Upper lobe of left lung (tissue), 6 donors: ENCODE measurements around the gene ATP1A1. TPM values are rescaled to one million over a fixed set of nuclear protein-coding genes. Genes with fewer than 3 reads are reported as not detected.

Experiments used
- ATAC-seq, 2 donors: fragments of 200-7000 bp; cut with Tn5 transposase; one replicate each; pipeline ENCODE4 v1.9.1; 2022; ENCODE audit warnings: mild to moderate bottlenecking in 2 of 2, moderate library complexity in 2 of 2; ENCODE audit not compliant: low FRiP score in 2 of 2
- DNase-seq, 2 donors: peaks; one replicate each; pipeline ENCODE4 v3.0.0-alpha.2; 2019 to 2020
- H3K27ac ChIP-seq, 4 donors: fragments of 200-600 bp; sonication (generic); one replicate each; pipeline ENCODE4 v1.5.1; 2016 to 2019
- H3K27me3 ChIP-seq, 4 donors: fragments of 200-600 bp; sonication (generic); one replicate each; pipeline ENCODE4 v1.5.1; 2017 to 2019
- H3K36me3 ChIP-seq, 4 donors: fragments of 200-600 bp; sonication (generic); one replicate each; pipeline ENCODE4 v1.5.1; 2016 to 2019
- H3K4me1 ChIP-seq, 4 donors: fragments of 200-600 bp; sonication (generic); one replicate each; pipeline ENCODE4 v1.5.1; 2018 to 2019
- H3K4me3 ChIP-seq, 4 donors: fragments of 200-600 bp; sonication (generic); one replicate each; pipeline ENCODE4 v1.5.1; 2017 to 2019; ENCODE audit warnings: mild to moderate bottlenecking in 2 of 4, moderate library complexity in 1 of 4
- H3K9me3 ChIP-seq, 4 donors: fragments of 200-600 bp; sonication (generic); one replicate each; pipeline ENCODE4 v1.5.1; 2018 to 2019
- EP300 ChIP-seq, 4 donors: sonication (generic); formaldehyde crosslinking; IDR thresholded peaks; one replicate each; pipeline ENCODE4 v1.5.1; 2017; ENCODE audit warnings: antibody characterized with exemption in 4 of 4, control low read depth in 2 of 4
- POLR2A ChIP-seq, 4 donors: fragments of 450-650 bp; IDR thresholded peaks; one replicate each; pipeline ENCODE4 v1.5.1; 2016 to 2017; ENCODE audit warnings: antibody characterized with exemption in 4 of 4, mild to moderate bottlenecking in 2 of 4
- POLR2AphosphoS5 ChIP-seq, 2 donors: sonication (generic); formaldehyde crosslinking; IDR thresholded peaks; one replicate each; pipeline ENCODE4 v1.5.1; 2017; ENCODE audit warnings: antibody characterized with exemption in 2 of 2
- WGBS, 2 donors: methylation state at CpG; one replicate each; pipeline ENCODE4 v1.1.5; 2017 to 2018; 5-methylcytosine and 5-hydroxymethylcytosine counted together
- total RNA-seq, 6 donors: library from RNA; depleted of rRNA in 4 of 6; stranded (reverse); fragments of >200 nt in 4 of 6; gene quantifications; one replicate each; pipeline versions ENCODE4 v1.1.0 to v1.2.1, GENCODE V29; 2016 to 2021
- TF ChIP-seq, protein P1 (sequence below), 6 experiments: fragments of 450-650 bp in 4 of 6; fragments of 200-600 bp in 2 of 6; sonication (generic) in 2 of 6; IDR thresholded peaks; one replicate each; pipeline ENCODE4 v1.5.1; 2016 to 2019; ENCODE audit warnings: antibody characterized with exemption in 6 of 6
- donor health status: DM: no; HTN: no; CAD: no; lungs with moderate emphysema.
- donor health status: DM: no; HTN: yes; CAD: no; lungs with severe emphysema.

ATP1A1 gene
- total RNA-seq, 6 donors from 2014 or later = 383 to 829 (median 696) TPM

DNA sequence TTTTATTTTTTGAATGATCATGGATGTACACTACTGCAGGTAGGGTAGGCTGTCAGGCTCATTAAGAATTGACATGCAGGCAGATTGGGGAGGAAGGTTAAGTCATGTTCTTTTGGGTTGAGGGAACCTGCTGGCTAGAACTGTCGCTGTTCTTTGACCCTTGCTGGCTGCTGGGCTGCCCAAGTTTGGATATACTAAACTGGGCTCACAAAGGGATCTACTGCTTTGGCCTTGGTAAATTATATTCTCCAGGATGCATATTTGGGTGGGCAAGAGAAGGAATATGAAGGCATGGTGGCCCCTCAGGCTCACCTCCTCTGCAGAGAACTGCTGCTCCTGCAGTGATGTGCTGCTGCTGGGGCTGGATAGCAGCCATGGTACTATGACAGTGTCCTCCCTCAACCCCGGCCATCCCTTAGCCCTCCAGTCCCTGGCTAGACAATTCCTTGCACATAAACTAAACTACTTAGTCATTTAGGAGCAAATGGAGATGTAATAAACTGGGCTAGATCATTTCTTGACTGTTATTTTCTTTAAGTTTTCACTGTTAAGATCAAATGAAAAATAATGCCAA lies 6.1 kb downstream of the ATP1A1 start:
- peaks cover 0 to 9% (median under 1%) of the 10 kb centered on the region in 4 donors for H3K36me3 ChIP-seq
- H3K27me3 ChIP-seq = no peaks in the 10 kb centered on the region
- ATAC-seq (no peak), DNase-seq (no peak)
- peak overlapping the region; percentile 94 to 99 (median 99) for H3K27ac ChIP-seq
- H3K9me3 ChIP-seq = no peaks in the 10 kb centered on the region
- no peak overlapping the region for H3K4me3 ChIP-seq
- 66 to 93% methylated on average over 2 of the region's 2 CpGs for WGBS, 2 donors
- peaks cover 85 to 95% (median 91%) of the 10 kb centered on the region in 4 donors for H3K4me1 ChIP-seq
- TF ChIP-seq, protein P1, sequence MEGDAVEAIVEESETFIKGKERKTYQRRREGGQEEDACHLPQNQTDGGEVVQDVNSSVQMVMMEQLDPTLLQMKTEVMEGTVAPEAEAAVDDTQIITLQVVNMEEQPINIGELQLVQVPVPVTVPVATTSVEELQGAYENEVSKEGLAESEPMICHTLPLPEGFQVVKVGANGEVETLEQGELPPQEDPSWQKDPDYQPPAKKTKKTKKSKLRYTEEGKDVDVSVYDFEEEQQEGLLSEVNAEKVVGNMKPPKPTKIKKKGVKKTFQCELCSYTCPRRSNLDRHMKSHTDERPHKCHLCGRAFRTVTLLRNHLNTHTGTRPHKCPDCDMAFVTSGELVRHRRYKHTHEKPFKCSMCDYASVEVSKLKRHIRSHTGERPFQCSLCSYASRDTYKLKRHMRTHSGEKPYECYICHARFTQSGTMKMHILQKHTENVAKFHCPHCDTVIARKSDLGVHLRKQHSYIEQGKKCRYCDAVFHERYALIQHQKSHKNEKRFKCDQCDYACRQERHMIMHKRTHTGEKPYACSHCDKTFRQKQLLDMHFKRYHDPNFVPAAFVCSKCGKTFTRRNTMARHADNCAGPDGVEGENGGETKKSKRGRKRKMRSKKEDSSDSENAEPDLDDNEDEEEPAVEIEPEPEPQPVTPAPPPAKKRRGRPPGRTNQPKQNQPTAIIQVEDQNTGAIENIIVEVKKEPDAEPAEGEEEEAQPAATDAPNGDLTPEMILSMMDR (IDR thresholded peaks at IDR 0.05) = no peak
- TF ChIP-seq EP300 (IDR thresholded peaks at IDR 0.05) (no peak), POLR2AphosphoS5 (IDR thresholded peaks at IDR 0.05) (no peak), POLR2A (IDR thresholded peaks at IDR 0.05) (no peak)

DNA sequence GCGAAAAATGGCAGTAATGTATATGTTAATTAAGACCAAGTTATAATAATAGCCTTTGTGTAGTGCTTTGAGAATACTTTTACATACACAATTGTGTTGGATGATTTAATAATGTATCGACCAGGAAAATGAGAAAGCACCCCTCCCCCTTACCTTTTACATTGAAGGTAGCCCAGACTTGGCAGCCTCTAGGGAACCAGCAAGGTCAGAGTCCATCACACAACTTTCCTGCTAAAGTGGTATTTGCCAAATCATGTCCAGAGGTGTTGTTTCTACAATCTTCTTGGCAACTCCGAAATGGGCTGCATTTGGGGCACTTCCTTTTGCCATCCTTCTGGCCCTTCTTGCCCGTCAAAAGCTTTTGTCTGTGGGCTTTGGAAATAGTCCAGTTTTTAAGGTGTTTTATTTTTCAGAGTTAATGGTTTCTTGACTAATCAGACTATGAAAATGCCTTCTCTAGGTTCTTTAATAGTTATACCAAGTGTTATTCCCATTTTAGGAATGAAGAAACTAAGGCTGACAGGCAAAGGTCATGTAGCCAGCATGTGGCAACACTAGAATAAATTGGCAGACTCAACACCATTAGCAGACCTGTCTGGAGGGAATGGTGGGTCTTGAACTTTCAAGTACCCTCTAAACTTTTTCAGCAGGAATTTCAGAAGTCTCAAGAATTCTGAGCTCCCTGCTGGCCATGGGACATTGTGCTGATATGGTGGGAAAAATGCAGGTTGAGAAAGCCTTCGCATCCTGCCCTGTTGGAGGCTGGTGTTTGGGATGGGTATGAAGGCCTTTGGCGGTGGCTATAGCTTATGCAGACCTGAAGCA lies 6.8 kb downstream of the ATP1A1 start:
- DNase-seq = no peak
- H3K27ac ChIP-seq = peak overlapping the region in 3 of 4 donors; percentile 43 to 99 (median 94)
- H3K27me3 ChIP-seq = no peaks in the 10 kb centered on the region
- no peak for ATAC-seq
- H3K9me3 ChIP-seq = no peaks in the 10 kb centered on the region
- peaks cover 84 to 95% (median 87%) of the 10 kb centered on the region in 4 donors for H3K4me1 ChIP-seq
- no peak for TF ChIP-seq POLR2AphosphoS5 (IDR thresholded peaks at IDR 0.05)
- TF ChIP-seq EP300 (IDR thresholded peaks at IDR 0.05) = no peak
- TF ChIP-seq, protein P1 (IDR thresholded peaks at IDR 0.05) = no peak
- no peak for TF ChIP-seq POLR2A (IDR thresholded peaks at IDR 0.05)
- peaks cover 0 to 16% (median 6%) of the 10 kb centered on the region in 4 donors for H3K36me3 ChIP-seq
- H3K4me3 ChIP-seq = no peak overlapping the region
- 74 to 76% methylated on average over 6 of the region's 6 CpGs for whole genome bisulfite sequencing, 2 donors

DNA sequence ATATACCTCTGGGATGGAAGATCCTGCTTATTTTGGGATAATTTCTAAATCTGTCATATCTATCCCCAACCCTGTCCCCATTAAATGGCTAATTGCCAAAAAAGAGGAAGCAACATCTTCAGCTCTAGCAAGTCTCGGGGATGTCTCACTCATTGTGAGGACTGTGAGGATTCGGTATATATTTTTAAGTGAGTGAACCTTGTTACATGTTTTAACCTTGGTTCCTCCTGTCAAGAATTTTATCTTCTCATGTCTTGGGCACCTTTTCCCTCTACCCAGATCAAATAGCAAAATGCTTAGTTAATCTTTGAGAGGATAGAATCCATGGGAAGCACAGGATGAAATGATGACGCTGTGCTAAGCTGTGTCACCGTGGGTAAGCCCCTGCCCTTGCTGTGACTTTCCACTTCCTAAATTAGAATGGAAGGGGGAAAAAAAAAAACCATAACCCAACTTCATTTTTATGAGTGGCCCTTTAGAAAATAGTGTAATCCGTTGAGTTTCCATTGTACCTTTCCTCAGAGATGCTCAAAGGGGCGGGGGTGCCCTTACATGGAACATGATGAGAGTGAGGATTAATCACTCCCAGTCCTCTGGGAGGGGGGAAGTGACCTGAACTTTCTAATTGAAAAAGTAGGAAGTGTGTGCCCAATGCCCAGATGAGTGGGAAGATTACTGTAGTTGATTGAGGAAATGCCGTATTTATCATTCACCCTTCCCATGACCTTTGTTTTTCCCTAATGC lies 7.6 kb downstream of the ATP1A1 start:
- TF ChIP-seq, protein P1 (IDR thresholded peaks at IDR 0.05) = no peak
- peak overlapping the region in 3 of 4 donors; percentile 43 to 99 (median 94) for H3K27ac ChIP-seq
- DNase-seq (peak in 1 of 2 donors; percentile 44), ATAC-seq (no peak)
- 50 to 52% methylated on average over 7 of the region's 7 CpGs for WGBS, 2 donors
- H3K4me1 ChIP-seq = peaks cover 79 to 91% (median 84%) of the 10 kb centered on the region in 4 donors
- no peak overlapping the region for H3K4me3 ChIP-seq
- no peaks in the 10 kb centered on the region for H3K9me3 ChIP-seq
- no peaks in the 10 kb centered on the region for H3K27me3 ChIP-seq
- peaks cover 6 to 24% (median 12%) of the 10 kb centered on the region in 4 donors for H3K36me3 ChIP-seq

DNA sequence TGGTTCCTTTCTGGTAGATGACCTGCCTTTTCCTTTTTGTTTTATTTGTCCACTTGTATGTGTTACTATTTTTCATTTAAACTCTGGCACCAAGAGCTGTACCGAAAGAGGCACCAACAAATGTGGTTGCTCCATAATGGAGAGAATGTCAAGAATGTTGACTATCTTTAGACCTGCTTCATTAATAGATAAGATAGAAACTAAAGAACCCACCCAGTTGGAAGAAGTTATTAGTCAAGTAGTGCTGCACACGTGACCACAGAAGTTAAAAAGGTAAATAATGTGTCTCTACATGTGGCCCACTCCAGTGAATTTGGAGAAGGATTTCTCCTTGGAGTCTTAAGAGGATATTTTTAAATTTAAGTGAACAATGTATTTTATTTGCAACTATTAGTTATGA lies 9.3 kb downstream of the ATP1A1 start:
- Histone ChIP-seq H3K9me3 (no peaks in the 10 kb centered on the region), H3K4me3 (no peak overlapping the region), H3K36me3 (peaks cover 10 to 39% (median 23%) of the 10 kb centered on the region in 4 donors), H3K4me1 (peaks cover 63 to 83% (median 72%) of the 10 kb centered on the region in 4 donors), H3K27me3 (no peaks in the 10 kb centered on the region), H3K27ac (peak overlapping the region in 2 of 4 donors; percentile 37 to 94)
- no peak for TF ChIP-seq POLR2AphosphoS5 (IDR thresholded peaks at IDR 0.05)
- no peak for TF ChIP-seq EP300 (IDR thresholded peaks at IDR 0.05)
- TF ChIP-seq POLR2A (IDR thresholded peaks at IDR 0.05) = no peak
- TF ChIP-seq, protein P1 (IDR thresholded peaks at IDR 0.05) = no peak
- ATAC-seq (no peak), DNase-seq (no peak)
- WGBS, 2 donors = 39 to 62% methylated on average over 2 of the region's 2 CpGs
